ENCODE measurements around the gene MN1.

MN1 gene

DNA sequence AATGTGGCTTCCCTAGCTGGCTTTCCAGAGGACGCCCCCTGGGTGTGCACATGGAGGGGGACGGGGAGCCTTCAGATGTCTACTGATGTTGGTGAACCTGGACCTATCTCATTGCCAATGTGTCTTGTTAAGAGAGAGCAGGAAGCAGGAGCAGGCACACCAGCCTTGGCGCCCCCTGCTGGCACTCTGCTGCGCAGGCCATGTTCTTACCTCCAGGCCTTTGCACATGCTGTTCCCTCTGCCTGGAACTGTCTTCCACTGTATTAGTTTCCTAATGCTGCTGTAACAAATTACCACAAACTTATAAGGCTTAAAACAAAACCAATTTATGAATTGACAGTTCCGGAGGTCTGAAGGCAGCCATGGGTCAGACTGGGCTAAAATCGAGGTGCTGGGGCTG, 23.6 kb upstream of the MN1 start:
- DNase-seq (ENCODE audit: low read depth): no peak

DNA sequence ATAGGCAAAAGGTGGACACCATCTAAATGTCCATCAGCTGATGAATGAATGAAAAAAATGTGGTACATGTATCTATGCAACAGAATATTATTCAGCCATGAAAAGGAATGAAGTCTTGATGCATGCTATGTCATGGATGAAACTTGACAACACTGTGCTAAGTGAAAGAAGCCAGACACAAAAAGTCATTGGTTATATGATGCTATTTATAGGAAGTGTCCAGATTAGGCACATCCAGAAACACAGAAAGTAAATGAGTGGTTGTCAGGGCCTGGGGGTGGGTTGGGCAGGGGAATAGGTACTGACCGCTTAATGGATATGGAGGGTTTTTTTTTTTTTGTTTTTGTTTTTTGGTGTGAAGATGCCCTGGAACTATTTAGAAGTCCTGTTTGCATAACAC, 21.7 kb upstream of the MN1 start:
- DNase-seq (ENCODE audit: low read depth): no peak

DNA sequence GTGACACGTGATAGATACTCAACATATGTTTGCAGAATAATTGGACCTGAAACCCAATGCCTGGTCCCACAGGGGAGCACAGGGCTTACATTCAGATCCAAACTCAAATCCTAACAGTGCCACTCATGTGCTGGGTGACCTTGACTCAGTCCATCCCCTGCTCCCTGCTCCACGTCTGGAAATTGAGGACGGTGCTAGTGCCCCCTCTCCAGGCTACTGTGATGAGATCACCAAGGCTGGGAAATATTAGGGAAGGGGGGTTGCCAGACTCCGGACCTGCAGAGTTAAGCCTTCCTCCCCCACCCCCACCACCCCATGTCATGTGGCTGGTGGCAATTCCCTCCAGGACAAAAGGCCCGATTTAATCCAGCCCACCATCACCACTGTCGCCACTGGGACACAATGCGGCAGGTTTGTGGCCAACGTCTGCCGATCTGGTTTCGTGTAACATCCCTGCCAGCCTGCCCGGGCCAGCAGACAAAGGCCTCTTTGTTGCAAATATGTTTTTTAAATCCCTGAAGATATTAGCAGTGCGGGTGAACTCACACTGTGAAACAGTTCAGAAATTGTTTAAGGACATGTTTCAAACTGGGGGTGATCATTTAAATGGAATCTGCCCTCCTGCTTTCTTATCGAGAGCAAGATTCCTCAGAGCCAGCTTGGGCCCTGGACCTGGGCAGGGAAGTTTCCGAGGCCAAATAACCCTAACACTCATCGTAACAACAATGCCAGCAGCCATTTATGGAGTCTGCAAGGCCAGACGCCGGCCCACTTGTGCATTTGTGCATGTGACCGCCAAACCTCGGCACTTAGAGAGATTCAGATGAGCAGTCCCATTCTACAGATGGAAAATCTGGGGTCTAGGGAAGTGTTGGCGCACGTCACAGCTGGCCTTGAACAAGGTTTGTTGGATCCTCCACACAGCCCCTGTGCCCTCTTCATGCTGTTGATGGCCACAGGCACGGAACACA, 19.6 kb upstream of the MN1 start:
- DNase-seq (ENCODE audit: low read depth): no peak

- no peak for DNase-seq (ENCODE audit: low read depth)
These were observed 15.0 kb upstream of the MN1 start for GRCh38 chr22:27816552-27816951.

- DNase-seq (ENCODE audit: low read depth): no peak
These were observed 14.4 kb upstream of the MN1 start for GRCh38 chr22:27815826-27816530.

DNA sequence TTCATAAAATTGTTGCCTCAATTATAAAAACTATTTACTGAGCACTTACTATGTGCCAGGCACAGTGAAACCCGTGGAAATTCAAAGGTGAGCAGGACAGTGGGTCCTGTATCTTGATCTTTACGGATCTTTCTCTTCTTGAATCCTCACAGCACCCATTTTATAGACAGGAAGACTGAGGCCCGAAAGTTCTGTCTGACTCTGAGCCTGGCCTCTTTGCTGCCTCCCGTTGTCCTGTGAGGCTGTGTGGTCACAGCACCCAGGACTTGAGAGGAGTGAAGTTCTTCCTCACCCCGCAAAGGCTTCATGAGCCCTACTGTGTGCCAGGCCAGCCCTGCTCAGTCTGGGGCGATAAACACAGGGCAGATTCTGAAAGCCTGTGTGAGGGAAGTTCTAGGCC, 13.4 kb upstream of the MN1 start:
- no peak for DNase-seq (ENCODE audit: low read depth)

GRCh38 chr22:27811778-27812177, 10.2 kb upstream of the MN1 start:
- DNase-seq (ENCODE audit: low read depth): no peak

DNA sequence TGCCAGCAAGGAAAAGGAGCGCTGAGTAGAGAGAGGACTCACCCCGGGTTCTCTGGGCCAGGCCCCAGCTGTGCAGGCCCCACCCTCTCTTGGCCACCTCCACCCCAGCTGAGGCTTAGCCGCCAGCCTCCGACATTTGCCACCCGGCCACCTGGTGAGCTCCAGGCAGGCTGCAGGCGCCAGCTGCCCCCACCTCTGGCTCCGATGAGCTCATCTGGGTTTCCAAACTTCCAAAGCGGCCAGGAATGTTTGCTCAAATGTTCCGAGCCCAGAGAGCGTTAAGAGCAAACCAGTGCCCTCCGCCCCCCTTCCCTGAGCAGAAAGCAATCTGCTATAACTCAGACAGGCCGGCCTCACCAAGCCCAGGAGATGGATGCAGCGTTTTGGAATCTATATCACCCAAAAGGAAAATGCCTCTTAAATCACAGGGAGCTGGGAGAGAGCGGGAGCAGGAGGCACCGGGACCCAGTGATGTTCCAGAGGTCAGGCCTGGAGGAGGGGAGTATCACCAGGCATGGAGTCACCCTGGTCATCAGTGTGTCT, 9.1 kb upstream of the MN1 start:
- DNase-seq (ENCODE audit: low read depth): no peak

DNA sequence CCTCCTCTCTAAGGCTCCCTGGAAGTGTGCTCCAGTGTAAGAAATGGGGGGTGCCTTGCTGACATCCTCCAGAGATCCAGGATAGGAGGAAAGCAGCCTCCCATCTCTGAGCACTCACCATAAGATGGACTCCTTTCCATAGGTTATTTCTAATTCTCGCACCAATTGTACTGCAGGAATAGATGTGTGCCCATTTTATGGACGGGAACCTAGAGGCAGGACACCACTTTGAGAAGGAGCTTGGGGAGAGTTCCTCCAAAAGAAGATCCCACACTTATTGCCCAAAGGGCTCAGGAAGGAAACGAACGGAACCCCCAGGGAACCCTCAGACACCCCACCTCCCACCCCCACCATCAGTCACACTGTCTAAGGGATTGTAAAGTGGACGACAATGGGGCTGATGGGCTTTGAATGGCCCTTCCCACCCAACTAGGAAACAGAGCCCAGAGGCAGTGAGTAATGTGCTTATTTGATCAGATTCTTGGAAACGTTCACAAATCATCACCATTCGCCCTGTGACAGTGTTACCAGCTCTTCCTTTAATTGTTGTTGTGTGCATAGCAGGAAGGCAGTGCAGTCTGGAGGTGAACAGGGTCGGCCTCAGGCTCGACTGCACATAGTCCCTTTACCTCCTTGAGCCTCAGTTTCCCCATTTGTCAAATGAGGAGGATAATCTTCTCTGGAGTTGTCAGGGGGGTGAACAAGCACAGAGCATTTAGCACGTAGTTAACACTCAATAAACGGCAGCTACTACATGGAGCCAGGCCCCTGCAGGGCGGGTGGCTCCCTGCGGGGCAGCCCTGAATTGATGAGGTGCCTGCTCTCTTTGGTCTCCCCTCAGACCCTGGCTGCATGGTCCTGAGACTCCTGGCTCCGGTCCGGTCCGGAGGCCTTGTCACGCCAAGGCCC, 8.4 kb upstream of the MN1 start:
- DNase-seq (ENCODE audit: low read depth): no peak

DNA sequence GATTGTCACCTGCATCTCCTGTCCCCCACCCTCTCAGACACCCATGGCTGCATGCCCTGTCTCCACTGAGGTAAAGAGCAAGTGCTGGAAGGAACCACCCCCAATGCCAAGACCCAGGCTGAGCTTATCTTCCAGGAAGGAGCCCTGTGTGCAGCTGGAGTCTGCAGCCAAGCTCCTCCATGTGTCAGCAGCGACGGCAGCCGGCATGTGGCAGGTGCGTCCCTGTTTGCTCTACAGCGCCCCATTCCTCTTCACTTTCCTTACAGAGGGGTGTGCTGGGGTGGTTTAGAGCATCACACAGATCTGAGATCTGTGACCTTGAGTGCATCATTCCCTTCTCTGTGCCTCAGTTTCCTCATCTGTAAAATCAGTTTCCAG, 7.7 kb upstream of the MN1 start:
- DNase-seq (ENCODE audit: low read depth): no peak

GRCh38 chr22:27808451-27809225, 7.1 kb upstream of the MN1 start:
- no peak for DNase-seq (ENCODE audit: low read depth)

- DNase-seq (ENCODE audit: low read depth): no peak
These were observed 4.3 kb upstream of the MN1 start for GRCh38 chr22:27805841-27806240.

GRCh38 chr22:27804470-27805297, 3.1 kb upstream of the MN1 start:
- no peak for DNase-seq (ENCODE audit: low read depth)

- no peak for DNase-seq (ENCODE audit: low read depth)
These were observed 2.4 kb upstream of the MN1 start for GRCh38 chr22:27803841-27804415.

DNA sequence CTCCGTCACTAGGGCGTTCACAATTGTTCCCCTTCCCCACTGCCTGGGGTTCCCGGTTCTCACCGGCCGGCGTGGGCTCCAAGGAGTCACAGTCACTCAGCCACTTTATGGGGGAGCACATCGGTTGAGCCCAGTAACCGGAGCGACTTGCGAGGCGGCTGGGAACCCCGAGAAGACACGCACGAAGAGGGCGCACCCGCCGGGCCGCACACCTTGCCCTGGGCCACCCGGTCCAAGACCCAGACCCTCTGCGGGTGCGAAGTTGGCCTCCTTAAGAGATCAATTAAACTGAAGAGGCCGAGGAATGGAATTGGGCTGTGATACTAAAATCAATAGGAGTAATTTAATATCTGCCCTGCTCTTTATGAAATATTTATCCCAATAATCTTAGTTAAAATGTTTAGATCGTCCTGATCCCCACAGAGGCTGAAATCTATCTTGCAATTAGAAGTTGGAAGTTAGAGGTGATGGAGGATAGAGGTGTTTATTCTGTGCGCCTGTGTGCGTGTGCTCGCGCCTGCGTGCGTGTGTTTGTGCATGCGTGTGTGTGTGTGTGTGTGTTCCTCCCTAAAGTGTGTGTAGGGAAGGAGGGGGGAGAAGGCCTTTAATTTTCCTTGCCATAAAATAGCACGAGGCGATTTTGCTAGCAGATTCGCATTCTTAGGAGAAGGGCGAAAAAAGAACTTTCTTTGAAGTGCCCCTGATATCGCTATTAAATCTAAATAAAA, 954 bp upstream of the MN1 start:
- no peak for DNase-seq (ENCODE audit: low read depth)

GRCh38 chr22:27801202-27801615, 347 bp downstream of the MN1 start:
- no peak for DNase-seq (ENCODE audit: low read depth)

GRCh38 chr22:27800250-27801201, 1.0 kb downstream of the MN1 start:
- DNase-seq (ENCODE audit: low read depth): no peak

DNA sequence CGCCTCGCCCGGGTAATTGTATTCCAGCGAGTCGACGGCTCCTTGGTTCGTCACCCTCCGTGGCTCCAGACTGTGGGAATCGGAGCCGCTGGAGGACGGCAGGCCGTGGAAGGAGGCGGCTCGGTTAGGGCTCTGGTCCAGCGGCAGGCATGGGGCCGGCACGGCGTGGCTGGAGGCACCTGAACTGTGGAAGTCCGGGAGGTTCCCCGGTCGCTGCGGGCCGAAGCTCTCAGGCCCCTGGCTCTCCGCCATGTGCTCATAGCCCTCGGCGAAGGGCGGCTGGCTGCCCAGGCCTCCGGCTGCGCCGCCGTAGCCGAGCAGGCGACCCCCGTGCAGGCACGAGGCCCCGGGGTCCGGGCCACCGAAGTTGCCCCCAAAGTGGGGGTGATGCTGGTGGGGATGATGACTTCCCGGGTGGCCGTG, 1.7 kb downstream of the MN1 start:
- no peak for DNase-seq (ENCODE audit: low read depth)

Measured in stimulated activated CD8-positive, alpha-beta memory T cell treated with anti-CD3 and anti-CD28 coated beads, Interleukin-12 subunit alpha, Interleukin-12 subunit beta, amount 100 ng/mL, for 1 hour (primary cell).